ENCODE measurements around the gene ZNF423.

ZNF423 gene

GRCh38 chr16:49657736-49658465, 198.0 kb downstream of the ZNF423 start:
- no peak for DNase-seq

GRCh38 chr16:49654425-49654824, 201.5 kb downstream of the ZNF423 start:
- no peak for DNase-seq

- DNase-seq, result no peak
Observed at GRCh38 chr16:49653577-49653976, 202.3 kb downstream of the ZNF423 start.

- DNase-seq, result no peak
Observed at GRCh38 chr16:49653173-49653570, 202.7 kb downstream of the ZNF423 start.

- no peak for DNase-seq
Observed at GRCh38 chr16:49652456-49653172, 203.3 kb downstream of the ZNF423 start.

- DNase-seq, result no peak
Observed at GRCh38 chr16:49651996-49652395, 203.9 kb downstream of the ZNF423 start.

GRCh38 chr16:49651226-49651625, 204.7 kb downstream of the ZNF423 start:
- no peak for DNase-seq

GRCh38 chr16:49650603-49651002, 205.3 kb downstream of the ZNF423 start:
- no peak for DNase-seq

GRCh38 chr16:49649013-49649765, 206.7 kb downstream of the ZNF423 start:
- DNase-seq, result no peak

GRCh38 chr16:49647673-49648072, 208.2 kb downstream of the ZNF423 start:
- DNase-seq, result no peak

- no peak for DNase-seq
Observed at GRCh38 chr16:49645263-49645662, 210.6 kb downstream of the ZNF423 start.

- DNase-seq, result no peak
Observed at GRCh38 chr16:49644145-49644463, 211.8 kb downstream of the ZNF423 start.

- no peak for DNase-seq
Observed at GRCh38 chr16:49643429-49644144, 212.3 kb downstream of the ZNF423 start.

- no peak for DNase-seq
Observed at GRCh38 chr16:49641250-49641649, 214.7 kb downstream of the ZNF423 start.

- no peak for DNase-seq
Observed at GRCh38 chr16:49640581-49640980, 215.3 kb downstream of the ZNF423 start.

GRCh38 chr16:49639739-49640431, 216.0 kb downstream of the ZNF423 start:
- DNase-seq, result no peak

GRCh38 chr16:49638673-49639610, 217.0 kb downstream of the ZNF423 start:
- no peak for DNase-seq

- DNase-seq, result no peak
Observed at GRCh38 chr16:49637933-49638672, 217.8 kb downstream of the ZNF423 start.

GRCh38 chr16:49637511-49637910, 218.4 kb downstream of the ZNF423 start:
- DNase-seq, result no peak

- DNase-seq, result no peak
Observed at GRCh38 chr16:49636608-49637007, 219.3 kb downstream of the ZNF423 start.
